ENCODE results near the gene ACMSD.

GRCh38 chr2:134927195-134927594 is 88.8 kb downstream of the ACMSD start:
- TF ChIP-seq CTCF (IDR thresholded peaks at IDR 0.05): no peak
- no peak for TF ChIP-seq POLR2A (IDR thresholded peaks at IDR 0.05)

Measured in adrenal gland (tissue), 5 donors.